Measurements from ENCODE around the gene COP1.

DNA sequence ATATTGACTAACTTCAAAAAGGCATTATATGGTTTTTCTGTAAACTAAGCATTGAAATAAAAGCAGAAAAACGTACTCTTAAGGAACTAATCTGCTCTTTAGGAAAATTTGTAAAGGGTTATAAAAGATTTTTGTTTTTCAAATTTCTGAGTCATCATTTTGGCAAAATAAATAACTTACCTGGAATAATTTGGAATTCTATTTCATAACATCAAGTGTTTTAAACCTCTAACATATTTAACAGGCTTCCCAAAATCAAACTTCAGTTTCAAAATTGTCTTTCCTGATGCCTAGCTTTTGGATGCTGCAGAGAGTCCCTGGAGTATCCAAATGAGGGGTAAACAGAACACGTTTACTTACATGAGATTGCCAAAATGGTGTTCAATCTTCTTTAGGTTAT lies 108.5 kb downstream of the COP1 start:
- TF ChIP-seq, protein P1, sequence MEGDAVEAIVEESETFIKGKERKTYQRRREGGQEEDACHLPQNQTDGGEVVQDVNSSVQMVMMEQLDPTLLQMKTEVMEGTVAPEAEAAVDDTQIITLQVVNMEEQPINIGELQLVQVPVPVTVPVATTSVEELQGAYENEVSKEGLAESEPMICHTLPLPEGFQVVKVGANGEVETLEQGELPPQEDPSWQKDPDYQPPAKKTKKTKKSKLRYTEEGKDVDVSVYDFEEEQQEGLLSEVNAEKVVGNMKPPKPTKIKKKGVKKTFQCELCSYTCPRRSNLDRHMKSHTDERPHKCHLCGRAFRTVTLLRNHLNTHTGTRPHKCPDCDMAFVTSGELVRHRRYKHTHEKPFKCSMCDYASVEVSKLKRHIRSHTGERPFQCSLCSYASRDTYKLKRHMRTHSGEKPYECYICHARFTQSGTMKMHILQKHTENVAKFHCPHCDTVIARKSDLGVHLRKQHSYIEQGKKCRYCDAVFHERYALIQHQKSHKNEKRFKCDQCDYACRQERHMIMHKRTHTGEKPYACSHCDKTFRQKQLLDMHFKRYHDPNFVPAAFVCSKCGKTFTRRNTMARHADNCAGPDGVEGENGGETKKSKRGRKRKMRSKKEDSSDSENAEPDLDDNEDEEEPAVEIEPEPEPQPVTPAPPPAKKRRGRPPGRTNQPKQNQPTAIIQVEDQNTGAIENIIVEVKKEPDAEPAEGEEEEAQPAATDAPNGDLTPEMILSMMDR (IDR thresholded peaks at IDR 0.05), result no peak
- TF ChIP-seq POLR2A (IDR thresholded peaks at IDR 0.05), result no peak
